ENCODE data around the gene C11orf91.
"Not testable (repeated sequence)": the region's sequence is repeated elsewhere in the genome, so short reads cannot be mapped to it uniquely, and the experiment has no call there.

Gene C11orf91

DNA sequence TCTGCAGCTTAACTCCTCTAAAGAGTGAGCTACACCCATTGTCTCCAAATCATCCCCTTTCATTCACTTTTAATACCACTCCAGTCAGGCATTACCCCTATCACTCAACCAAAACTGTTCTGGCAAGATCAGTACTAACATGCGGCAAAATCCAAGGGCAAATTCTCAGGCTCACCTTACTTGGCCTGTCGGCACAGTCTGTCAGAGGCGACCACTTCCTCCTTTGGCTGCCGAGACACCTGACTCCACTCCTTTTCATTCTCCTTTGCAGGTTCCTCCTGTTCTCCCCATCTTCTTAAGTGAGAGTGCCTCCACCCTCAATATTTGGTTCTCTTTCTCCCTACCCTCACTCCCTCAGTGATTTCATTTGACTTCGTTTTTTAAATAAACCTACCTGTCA, 4.2 kb downstream of the C11orf91 start:
- no peak for DNase-seq (ENCODE audit: low read depth)

DNA sequence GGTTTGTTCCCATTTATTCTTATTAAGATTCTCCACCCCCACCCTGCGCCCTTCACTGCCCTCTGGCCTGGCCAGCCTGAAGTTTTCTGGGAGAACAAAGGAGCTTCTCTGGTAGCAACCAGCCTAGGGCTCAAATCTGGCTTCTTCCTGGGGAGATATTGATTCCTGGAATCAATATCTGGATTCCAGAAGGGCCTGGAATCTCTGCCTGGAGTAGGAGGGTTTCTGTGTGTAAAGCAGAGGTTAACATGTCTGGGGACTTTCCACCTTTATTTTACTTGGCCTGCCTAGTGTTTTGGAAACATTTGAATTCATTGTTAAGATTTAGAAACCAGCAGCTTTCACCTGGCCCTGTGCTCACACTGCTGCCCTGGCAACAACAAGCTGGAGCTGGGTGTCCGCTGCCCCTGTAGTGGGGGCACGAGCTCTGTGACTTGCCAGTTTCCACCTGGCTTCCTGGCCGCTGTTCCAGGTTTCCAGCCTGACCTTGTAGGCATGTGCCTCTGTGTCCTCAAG, 5.5 kb downstream of the C11orf91 start:
- no peak for DNase-seq (ENCODE audit: low read depth)

GRCh38 chr11:33694346-33695050, 6.1 kb downstream of the C11orf91 start:
- no peak for DNase-seq (ENCODE audit: low read depth)

- no peak for DNase-seq (ENCODE audit: low read depth)
These were observed 8.1 kb downstream of the C11orf91 start for GRCh38 chr11:33692541-33692940.

GRCh38 chr11:33692013-33692504, 8.6 kb downstream of the C11orf91 start:
- DNase-seq (ENCODE audit: low read depth) = no peak

DNA sequence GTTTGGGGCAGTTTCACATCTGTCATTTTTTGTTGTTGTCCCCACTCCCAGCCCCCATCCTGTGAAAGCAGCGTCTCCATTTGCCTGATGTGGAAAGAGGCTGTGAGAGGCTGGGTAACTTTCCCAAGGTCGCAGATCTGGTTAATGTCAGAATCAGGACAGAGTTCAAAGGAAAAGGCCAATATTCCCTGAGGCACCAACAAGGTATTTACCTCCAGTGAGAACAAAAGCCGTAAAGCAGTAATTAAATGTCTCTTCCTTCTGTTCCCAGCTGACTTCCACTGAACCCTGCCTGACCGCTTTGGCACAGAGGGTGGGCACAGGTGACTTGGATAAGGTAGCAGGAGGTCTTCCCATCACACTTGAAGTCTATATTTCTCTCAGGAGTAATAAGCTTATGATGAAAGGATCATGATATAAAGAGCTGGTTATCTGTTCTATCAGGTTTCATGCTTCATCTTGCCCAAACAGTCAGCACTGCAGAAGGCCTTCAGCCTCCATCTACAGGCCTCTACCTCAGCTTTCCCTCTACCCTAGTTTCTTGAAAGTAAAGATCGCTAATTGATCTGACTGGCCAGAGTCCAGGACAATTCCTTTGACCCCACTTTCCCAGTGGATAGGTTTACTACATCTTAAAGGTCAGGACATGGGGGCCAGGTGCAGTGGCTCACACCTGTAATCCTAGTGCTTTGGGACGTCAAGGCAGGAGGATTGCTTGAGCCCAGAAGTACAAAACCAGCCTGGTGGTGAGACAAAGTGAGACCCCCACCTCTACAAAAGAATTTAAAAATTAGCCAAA, 9.4 kb downstream of the C11orf91 start:
- DNase-seq (ENCODE audit: low read depth) = no peak

DNA sequence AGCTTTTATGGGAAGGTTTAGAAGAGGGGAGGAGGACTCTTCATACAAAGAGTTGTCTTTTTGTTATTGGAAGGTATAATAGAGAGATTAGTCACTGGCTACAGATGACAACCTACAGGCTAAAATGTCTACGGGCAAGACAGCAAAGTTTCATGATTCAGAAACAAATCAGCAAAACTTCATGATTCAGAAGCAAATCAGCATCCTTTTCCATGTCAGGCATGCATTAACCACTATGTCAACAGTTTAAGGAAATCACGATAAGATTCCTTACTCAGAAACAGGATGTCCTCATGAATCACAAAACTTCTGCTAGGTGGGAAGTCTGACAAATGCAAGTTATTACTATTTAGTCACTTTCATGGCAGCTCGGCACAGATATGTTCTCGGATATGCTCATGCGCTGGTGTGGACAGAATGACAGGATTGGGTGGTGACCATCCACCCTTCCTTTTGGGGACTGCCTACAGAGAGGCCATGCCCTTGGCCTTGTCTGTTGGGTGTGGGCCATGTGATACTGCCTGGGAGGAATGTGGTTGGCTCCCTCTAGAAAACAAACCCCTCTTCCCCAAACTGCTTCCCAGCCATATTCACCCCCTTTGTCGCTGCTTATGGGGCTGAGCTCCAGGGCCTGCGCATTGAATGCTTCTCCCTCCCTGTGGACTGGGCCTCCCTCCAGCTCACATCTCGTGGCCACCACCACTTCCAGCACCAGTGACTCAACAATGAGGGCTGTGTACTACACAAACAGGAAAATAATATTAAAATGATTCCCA, 10.1 kb downstream of the C11orf91 start:
- DNase-seq (ENCODE audit: low read depth) = no peak

GRCh38 chr11:33689501-33689900, 11.1 kb downstream of the C11orf91 start:
- DNase-seq (ENCODE audit: low read depth) = no peak

GRCh38 chr11:33689085-33689484, 11.5 kb downstream of the C11orf91 start:
- no peak for DNase-seq (ENCODE audit: low read depth)

GRCh38 chr11:33687733-33688479, 12.7 kb downstream of the C11orf91 start:
- DNase-seq (ENCODE audit: low read depth) = no peak

DNA sequence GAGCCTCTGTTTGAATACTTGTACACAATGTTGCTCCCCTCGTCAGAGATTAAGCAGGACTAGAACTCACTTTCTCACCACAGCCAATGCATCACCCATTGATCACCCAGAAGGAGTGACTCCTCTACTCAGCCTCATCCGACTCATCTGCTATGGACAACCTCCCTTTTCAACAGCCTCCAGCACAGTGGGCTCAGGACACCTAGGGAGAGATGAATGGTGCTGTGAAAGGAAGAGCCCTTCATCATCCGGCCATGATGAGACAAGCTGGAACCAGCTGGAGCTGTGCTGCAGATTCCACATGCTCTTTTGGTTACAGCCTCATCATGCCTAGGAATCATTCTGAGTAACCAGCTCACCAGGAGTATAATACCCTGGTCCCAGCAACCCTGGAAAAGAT, 15.5 kb downstream of the C11orf91 start:
- no peak for DNase-seq (ENCODE audit: low read depth)

DNA sequence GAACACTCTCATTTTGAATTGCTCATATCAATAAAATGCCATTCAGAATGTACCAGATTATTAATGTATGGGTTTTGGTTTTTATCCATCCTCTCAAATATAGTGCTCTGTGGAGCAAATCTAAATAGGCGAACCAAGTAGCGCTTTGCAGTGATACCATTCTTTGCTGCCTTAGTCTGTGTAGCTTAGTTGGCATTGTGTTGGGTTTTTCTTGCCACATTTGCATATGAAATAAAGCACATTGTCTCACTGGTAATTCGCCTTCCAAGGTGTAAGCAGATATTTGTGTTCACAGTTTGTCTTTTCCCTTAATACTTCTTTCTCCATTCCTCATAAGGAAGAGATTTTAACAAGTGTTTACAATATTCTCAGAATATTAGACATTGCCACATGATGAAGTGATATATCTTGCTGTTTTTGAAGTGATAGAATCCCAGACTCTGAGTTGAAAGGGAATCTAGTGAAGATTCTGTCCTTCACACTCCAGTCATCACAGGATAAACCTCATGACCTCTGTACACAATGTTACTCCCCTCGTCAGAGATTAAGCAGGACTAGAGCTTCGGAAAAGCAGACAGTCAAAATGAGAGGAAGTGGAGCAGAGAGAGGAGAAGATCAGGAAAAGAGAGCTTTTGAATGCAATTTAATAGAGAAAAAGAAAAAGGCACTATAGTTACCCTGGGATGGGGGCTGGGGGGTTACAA, 16.5 kb downstream of the C11orf91 start:
- DNase-seq (ENCODE audit: low read depth) = no peak

- DNase-seq (ENCODE audit: low read depth) = no peak
These were observed 18.2 kb downstream of the C11orf91 start for GRCh38 chr11:33682446-33682845.

- no peak for DNase-seq (ENCODE audit: low read depth)
These were observed 18.6 kb downstream of the C11orf91 start for GRCh38 chr11:33682019-33682418.

DNA sequence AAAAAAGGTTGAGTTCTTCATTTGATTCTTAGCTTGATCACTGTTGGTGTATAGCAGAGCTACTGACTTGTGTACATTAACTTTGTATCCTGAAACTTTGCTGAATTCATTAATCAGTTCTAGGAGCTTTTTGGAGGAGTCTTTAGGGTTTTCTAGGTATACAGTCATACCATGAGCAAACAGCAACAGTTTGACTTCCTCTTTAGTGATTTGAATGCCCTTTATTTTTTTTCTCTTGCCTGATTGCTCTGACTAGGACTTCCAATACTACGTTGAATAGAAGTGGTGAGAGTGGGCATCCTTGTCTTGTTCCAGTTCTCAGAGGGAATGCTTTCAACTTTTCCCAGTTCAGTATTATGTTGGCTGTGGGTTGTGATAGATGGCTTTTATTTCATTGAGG, 22.0 kb downstream of the C11orf91 start:
- DNase-seq (ENCODE audit: low read depth) = not testable (repeated sequence)

DNA sequence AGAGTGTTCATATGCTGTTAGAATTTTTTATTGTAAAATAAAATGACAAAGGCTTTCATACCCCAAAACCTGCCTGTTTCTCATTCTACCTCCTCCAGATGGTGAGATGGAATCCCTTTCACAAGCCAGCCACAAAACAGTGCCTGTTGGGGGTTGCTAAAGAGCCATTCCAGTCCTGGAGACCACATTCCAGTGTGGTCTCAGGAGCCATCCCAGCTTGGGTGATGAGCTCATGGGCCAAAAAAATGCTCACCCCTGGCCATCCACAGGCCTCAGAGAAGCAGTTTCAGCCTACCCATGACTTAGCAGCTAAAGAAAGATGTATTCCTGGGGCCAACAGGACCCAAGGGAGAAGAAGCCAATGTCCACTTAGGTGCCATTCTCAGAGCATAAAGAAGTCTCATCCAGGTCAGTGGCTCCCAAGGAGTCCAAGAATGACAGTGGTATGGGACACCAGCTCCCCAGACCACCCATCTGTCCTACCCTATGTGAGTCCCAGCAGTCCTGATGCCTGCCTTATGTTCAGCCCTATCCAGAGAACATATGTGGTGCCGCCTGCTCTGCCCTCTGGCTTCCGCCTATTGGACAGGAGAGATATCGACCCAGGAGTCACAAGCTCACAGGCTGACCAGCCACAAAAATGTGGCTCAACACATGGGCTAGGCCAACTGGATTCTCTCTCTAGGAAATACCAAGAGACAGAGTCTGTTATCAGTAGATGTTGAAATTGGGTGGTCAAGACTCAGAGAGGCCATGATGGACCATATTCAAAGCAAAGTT, 26.4 kb downstream of the C11orf91 start:
- DNase-seq (ENCODE audit: low read depth) = no peak

DNA sequence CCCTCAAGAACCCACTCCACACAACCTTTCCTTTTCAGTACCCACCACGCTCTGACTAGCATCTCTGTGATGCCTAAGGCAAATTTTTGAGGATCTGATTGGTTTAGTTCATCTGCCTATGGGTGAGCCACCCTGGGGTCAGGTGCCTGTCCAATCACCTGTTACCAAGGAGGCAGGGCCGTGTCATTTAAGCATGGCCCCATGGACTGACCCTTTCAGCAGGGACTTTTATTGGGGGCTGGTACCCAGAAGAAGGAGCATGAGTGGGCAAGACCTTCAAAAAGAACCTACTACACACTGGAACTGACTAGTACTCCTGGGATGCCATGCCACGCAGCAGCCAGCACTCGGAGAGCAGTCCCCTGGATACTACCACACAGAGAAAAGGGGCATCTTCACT, 28.4 kb downstream of the C11orf91 start:
- no peak for DNase-seq (ENCODE audit: low read depth)

DNA sequence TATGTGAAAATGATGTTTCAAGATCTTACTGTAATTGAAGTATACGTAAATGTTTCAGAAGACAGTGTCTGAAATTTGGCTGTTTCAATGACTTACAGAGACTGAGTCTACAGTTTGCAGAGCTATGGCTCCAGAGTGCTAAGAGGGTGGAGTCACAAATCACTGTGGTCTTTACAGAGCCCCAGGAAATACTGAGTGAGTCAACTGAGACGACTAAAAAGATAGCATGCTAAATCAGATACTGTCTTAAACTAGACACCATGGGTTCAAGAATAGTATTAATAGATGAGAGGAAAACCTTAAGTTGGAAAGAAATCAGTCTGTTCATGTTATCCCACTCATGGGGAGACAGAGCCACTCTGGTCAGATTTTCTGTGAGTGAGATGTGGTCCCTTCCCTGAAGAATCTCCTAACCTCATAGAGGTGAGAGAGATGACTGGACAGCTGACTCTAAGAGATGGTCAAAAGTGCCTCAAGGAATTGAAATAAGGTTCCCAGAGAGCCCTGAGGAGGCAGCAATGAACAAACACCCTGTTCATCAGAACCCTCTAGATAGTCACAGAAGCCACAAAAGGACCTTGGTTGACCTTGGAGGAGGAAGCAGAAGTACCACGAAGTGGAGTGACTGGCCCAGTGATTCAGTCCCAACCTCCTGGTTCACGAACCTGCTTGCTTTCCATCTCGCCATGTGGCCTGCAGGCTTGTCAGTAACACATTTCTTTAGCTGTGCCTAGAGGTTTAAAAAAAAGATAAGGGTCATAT, 30.2 kb downstream of the C11orf91 start:
- no peak for DNase-seq (ENCODE audit: low read depth)

GRCh38 chr11:33669598-33670249, 30.9 kb downstream of the C11orf91 start:
- no peak for DNase-seq (ENCODE audit: low read depth)
